GM23338 (cell line): ENCODE results near the gene PLEKHD1. TPM values are rescaled to one million over a fixed set of nuclear protein-coding genes. Genes with fewer than 3 reads are reported as not detected.

Experiments used
- ATAC-seq: fragments of 200-7000 bp; cut with Tn5 transposase; 3 replicates; pipeline ENCODE4 v1.9.1; 2020
- DNase-seq: peaks from one replicate; pipeline ENCODE4 v3.0.0-alpha.2; 2015; ENCODE audit warnings: low spot score
- H2AFZ ChIP-seq: fragments of 200-600 bp; sonication (generic); 2 replicates; pipeline ENCODE4 v1.8.0; 2016; ENCODE audit warnings: antibody characterized with exemption, mild to moderate bottlenecking, moderate library complexity
- H3F3A ChIP-seq: fragments of 200-600 bp; sonication (generic); replicated peaks from 2 replicates; pipeline ENCODE4 v1.8.0; 2017; ENCODE audit warnings: antibody characterized with exemption, mixed run types, low read depth
- H3K27ac ChIP-seq: fragments of 200-600 bp; sonication (generic); 2 replicates; pipeline ENCODE4 v1.6.1; 2016; ENCODE audit warnings: low read depth
- H3K27me3 ChIP-seq: fragments of 200-600 bp; sonication (generic); 2 replicates; pipeline ENCODE4 v1.8.0; 2016; ENCODE audit warnings: mild to moderate bottlenecking, mixed run types, moderate library complexity; ENCODE audit not compliant: insufficient read depth
- H3K36me3 ChIP-seq: fragments of 200-600 bp; sonication (generic); 2 replicates; pipeline ENCODE4 v1.8.0; 2016; ENCODE audit warnings: mild to moderate bottlenecking; ENCODE audit not compliant: insufficient read depth
- H3K4me1 ChIP-seq: fragments of 200-600 bp; sonication (generic); 2 replicates; pipeline ENCODE4 v1.8.0; 2016; ENCODE audit warnings: mild to moderate bottlenecking, moderate library complexity; ENCODE audit not compliant: insufficient read depth
- H3K4me2 ChIP-seq: fragments of 200-600 bp; sonication (generic); 2 replicates; pipeline ENCODE4 v1.7.1; 2017; ENCODE audit warnings: mixed run types
- H3K4me3 ChIP-seq: fragments of 200-600 bp; sonication (generic); 2 replicates; pipeline ENCODE4 v1.6.1; 2016; ENCODE audit warnings: mixed run types
- H3K79me2 ChIP-seq: fragments of 200-600 bp; sonication (generic); replicated peaks from 2 replicates; pipeline ENCODE4 v1.8.0; 2017; ENCODE audit warnings: mild to moderate bottlenecking; ENCODE audit not compliant: insufficient read depth
- H3K9me2 ChIP-seq: fragments of 200-600 bp; sonication (generic); 2 replicates; pipeline ENCODE4 v1.8.0; 2017; ENCODE audit not compliant: insufficient read depth
- H4K20me1 ChIP-seq: fragments of 200-600 bp; sonication (generic); replicated peaks from 2 replicates; pipeline ENCODE4 v1.8.0; 2017; ENCODE audit warnings: mild to moderate bottlenecking; ENCODE audit not compliant: insufficient read depth
- H3K27ac Mint-ChIP-seq: 2 replicates; pipeline ENCODE4 v1.8.0; 2020; ENCODE audit warnings: inconsistent platforms, mild to moderate bottlenecking, moderate library complexity, mixed read lengths
- H3K27me3 Mint-ChIP-seq: 3 replicates; pipeline ENCODE4 v1.8.0; 2022; ENCODE audit warnings: low read depth, mild to moderate bottlenecking, moderate library complexity, mixed read lengths, inconsistent platforms; ENCODE audit not compliant: insufficient read depth, poor library complexity
- H3K36me3 Mint-ChIP-seq: 3 replicates; pipeline ENCODE4 v1.8.0; 2021; ENCODE audit warnings: low read depth, mild to moderate bottlenecking, inconsistent platforms, moderate library complexity, mixed read lengths
- H3K4me1 Mint-ChIP-seq: 3 replicates; pipeline ENCODE4 v1.8.0; 2020; ENCODE audit warnings: mild to moderate bottlenecking, inconsistent platforms, mixed read lengths
- H3K4me3 Mint-ChIP-seq: 3 replicates; pipeline ENCODE4 v1.8.0; 2021; ENCODE audit warnings: moderate library complexity, mild to moderate bottlenecking, inconsistent platforms, mixed read lengths
- H3K9me3 Mint-ChIP-seq: 3 replicates; pipeline ENCODE4 v1.8.0; 2020; ENCODE audit warnings: moderate library complexity, mild to moderate bottlenecking, inconsistent platforms, mixed read lengths
- CREB1 ChIP-seq: fragments of 250-450 bp; sonication (Bioruptor Pico); IDR thresholded peaks from 2 replicates; pipeline ENCODE4 v1.5.0; 2020; ENCODE audit warnings: low read depth, mild to moderate bottlenecking, moderate library complexity
- ETS1 ChIP-seq: IDR thresholded peaks from 2 replicates; pipeline ENCODE4 v1.6.1; 2016; ENCODE audit warnings: antibody characterized with exemption
- EZH2 ChIP-seq: fragments of 200-600 bp; sonication (generic); IDR thresholded peaks from one replicate; pipeline ENCODE4 v1.8.0; 2017; ENCODE audit warnings: antibody characterized with exemption, mild to moderate bottlenecking, low read depth; ENCODE audit not compliant: unreplicated experiment
- JUNB ChIP-seq: IDR thresholded peaks from one replicate; pipeline ENCODE4 v1.6.1; 2016; ENCODE audit warnings: antibody characterized with exemption; ENCODE audit not compliant: unreplicated experiment
- POLR2AphosphoS5 ChIP-seq: IDR thresholded peaks from 2 replicates; pipeline ENCODE4 v1.6.1; 2016; ENCODE audit warnings: antibody characterized with exemption, low read depth
- REST ChIP-seq: IDR thresholded peaks from one replicate; pipeline ENCODE4 v1.6.1; 2018; ENCODE audit warnings: antibody characterized with exemption; ENCODE audit not compliant: unreplicated experiment
- ZNF462 ChIP-seq: fragments of 250-450 bp; sonication (Bioruptor Pico); IDR thresholded peaks from 2 replicates; pipeline ENCODE4 v1.5.0; 2020; ENCODE audit warnings: mild to moderate bottlenecking, moderate library complexity
- polyA plus RNA-seq: library from polyadenylated mRNA; unstranded; fragments of >200 nt; fragmentation: Nextera tagmentation; extraction: Ambion mirVana; gene quantifications from 2 replicates; pipeline ENCODE4 v1.2.1, GENCODE V29; 2016
- total RNA-seq: library from RNA; depleted of rRNA; stranded (reverse); fragments of >200 nt; shearing (Covaris generic); gene quantifications from 2 replicates; pipeline ENCODE4 v1.2.3, GENCODE V29; 2014
- TF ChIP-seq, protein P1 (sequence below), 2 experiments: fragments of 200-600 bp in 1 of 2; sonication (generic) in 1 of 2; conservative IDR thresholded peaks; 2 replicates each; pipeline versions ENCODE4 v1.5.1 to v1.6.1; 2016 to 2017; ENCODE audit warnings: antibody characterized with exemption in 2 of 2, low read depth in 2 of 2, mild to moderate bottlenecking in 2 of 2, moderate library complexity in 1 of 2

PLEKHD1 gene
- total and polyA plus RNA-seq, 2 experiments from 2014 or later = 0.19 to 0.28 TPM

GRCh38 chr14:69471436-69471835, 13.1 kb upstream of the PLEKHD1 start (continued):
- TF ChIP-seq REST (no peak), ETS1 (no peak), JUNB (no peak)
- TF ChIP-seq, protein P1, sequence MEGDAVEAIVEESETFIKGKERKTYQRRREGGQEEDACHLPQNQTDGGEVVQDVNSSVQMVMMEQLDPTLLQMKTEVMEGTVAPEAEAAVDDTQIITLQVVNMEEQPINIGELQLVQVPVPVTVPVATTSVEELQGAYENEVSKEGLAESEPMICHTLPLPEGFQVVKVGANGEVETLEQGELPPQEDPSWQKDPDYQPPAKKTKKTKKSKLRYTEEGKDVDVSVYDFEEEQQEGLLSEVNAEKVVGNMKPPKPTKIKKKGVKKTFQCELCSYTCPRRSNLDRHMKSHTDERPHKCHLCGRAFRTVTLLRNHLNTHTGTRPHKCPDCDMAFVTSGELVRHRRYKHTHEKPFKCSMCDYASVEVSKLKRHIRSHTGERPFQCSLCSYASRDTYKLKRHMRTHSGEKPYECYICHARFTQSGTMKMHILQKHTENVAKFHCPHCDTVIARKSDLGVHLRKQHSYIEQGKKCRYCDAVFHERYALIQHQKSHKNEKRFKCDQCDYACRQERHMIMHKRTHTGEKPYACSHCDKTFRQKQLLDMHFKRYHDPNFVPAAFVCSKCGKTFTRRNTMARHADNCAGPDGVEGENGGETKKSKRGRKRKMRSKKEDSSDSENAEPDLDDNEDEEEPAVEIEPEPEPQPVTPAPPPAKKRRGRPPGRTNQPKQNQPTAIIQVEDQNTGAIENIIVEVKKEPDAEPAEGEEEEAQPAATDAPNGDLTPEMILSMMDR (conservative IDR thresholded peaks at IDR 0.05; ENCODE audit: low read depth in 2 of 2) = no peak

DNA sequence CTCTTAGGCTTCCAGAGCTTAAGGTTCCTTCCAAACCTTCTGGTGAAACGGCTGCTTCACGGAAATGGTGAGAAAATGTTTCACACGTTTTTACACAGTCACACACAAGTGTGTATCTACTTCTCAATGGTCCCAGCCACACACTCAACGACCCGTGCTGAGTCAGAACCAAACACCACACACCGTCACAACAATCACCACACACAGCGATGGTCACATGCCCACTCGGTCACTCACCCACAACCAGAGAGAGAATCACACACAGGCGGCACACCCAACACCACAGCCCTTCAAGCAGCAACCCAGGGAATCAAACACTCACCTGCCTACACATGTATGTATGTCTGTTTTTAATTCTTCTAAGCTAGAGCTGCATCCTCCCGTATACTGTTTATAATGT, 12.6 kb upstream of the PLEKHD1 start:
- ATAC-seq = no peak
- no peak for TF ChIP-seq ZNF462
- TF ChIP-seq ETS1 = no peak
- TF ChIP-seq, protein P1 (conservative IDR thresholded peaks at IDR 0.05; ENCODE audit: low read depth in 2 of 2) = no peak
- TF ChIP-seq POLR2AphosphoS5 = no peak
- TF ChIP-seq EZH2 = no peak
- no peak for TF ChIP-seq CREB1 (CRISPR knock-in tag)

More for the DNA sequence above, 12.6 kb upstream of the PLEKHD1 start:
- no peak overlapping the region for H3K4me3 ChIP-seq
- H3K4me3 Mint-ChIP-seq = no peak overlapping the region
- no peaks in the 10 kb centered on the region for H3K9me2 ChIP-seq
- no peak overlapping the region for H3K4me2 ChIP-seq
- no peak for DNase-seq
- no peaks in the 10 kb centered on the region for H3K27me3 ChIP-seq
- H3K27me3 Mint-ChIP-seq = peaks cover 8% of the 10 kb centered on the region
- H3K4me1 ChIP-seq = no peaks in the 10 kb centered on the region
- H2AFZ ChIP-seq = no peak overlapping the region
- H3K36me3 ChIP-seq = no peaks in the 10 kb centered on the region
- H4K20me1 ChIP-seq = no peaks in the 10 kb centered on the region
- H3K27ac ChIP-seq = no peak overlapping the region
- no peaks in the 10 kb centered on the region for H3F3A ChIP-seq
- H3K27ac Mint-ChIP-seq = no peak overlapping the region
- H3K4me1 Mint-ChIP-seq = no peaks in the 10 kb centered on the region
- no peaks in the 10 kb centered on the region for H3K79me2 ChIP-seq
- no peaks in the 10 kb centered on the region for H3K36me3 Mint-ChIP-seq
- no peaks in the 10 kb centered on the region; the same call in 2 of the 3 replicates for H3K9me3 Mint-ChIP-seq
